Epithelial cell of proximal tubule (primary cell): ENCODE data around the gene CCT5. TPM values are rescaled to one million over a fixed set of nuclear protein-coding genes. Genes with fewer than 3 reads are reported as not detected.
"Not testable (repeated sequence)": the region's sequence is repeated elsewhere in the genome, so short reads cannot be mapped to it uniquely, and the experiment has no call there.

Experiments
- DNase-seq: peaks from one replicate; pipeline ENCODE4 v3.0.0-alpha.2; 2011; ENCODE audit warnings: low read depth
- H3K4me3 ChIP-seq: 2 replicates; pipeline ENCODE4 v1.5.1; 2011; ENCODE audit warnings: low read depth, mild to moderate bottlenecking, low read length
- total RNA-seq: library from RNA; depleted of rRNA; stranded (reverse); fragments of >200 nt; gene quantifications from 2 replicates; pipeline ENCODE4 v1.2.3, GENCODE V29; 2015
- TF ChIP-seq, protein P1 (sequence below): conservative IDR thresholded peaks from 2 replicates; pipeline ENCODE4 v1.5.1; 2012; ENCODE audit warnings: low read depth, mild to moderate bottlenecking, low read length

Gene CCT5
- total RNA-seq, 1 donor from 2014 or later: 610 TPM

- no peak for DNase-seq
- TF ChIP-seq, protein P1, sequence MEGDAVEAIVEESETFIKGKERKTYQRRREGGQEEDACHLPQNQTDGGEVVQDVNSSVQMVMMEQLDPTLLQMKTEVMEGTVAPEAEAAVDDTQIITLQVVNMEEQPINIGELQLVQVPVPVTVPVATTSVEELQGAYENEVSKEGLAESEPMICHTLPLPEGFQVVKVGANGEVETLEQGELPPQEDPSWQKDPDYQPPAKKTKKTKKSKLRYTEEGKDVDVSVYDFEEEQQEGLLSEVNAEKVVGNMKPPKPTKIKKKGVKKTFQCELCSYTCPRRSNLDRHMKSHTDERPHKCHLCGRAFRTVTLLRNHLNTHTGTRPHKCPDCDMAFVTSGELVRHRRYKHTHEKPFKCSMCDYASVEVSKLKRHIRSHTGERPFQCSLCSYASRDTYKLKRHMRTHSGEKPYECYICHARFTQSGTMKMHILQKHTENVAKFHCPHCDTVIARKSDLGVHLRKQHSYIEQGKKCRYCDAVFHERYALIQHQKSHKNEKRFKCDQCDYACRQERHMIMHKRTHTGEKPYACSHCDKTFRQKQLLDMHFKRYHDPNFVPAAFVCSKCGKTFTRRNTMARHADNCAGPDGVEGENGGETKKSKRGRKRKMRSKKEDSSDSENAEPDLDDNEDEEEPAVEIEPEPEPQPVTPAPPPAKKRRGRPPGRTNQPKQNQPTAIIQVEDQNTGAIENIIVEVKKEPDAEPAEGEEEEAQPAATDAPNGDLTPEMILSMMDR: peak; percentile 97
- H3K4me3 ChIP-seq: no peak overlapping the region
These were observed 34.0 kb downstream of the CCT5 start for GRCh38 chr5:10283927-10284635.

GRCh38 chr5:10285362-10285761 lies 35.3 kb downstream of the CCT5 start:
- not testable (repeated sequence) for H3K4me3 ChIP-seq, DNase-seq

DNA sequence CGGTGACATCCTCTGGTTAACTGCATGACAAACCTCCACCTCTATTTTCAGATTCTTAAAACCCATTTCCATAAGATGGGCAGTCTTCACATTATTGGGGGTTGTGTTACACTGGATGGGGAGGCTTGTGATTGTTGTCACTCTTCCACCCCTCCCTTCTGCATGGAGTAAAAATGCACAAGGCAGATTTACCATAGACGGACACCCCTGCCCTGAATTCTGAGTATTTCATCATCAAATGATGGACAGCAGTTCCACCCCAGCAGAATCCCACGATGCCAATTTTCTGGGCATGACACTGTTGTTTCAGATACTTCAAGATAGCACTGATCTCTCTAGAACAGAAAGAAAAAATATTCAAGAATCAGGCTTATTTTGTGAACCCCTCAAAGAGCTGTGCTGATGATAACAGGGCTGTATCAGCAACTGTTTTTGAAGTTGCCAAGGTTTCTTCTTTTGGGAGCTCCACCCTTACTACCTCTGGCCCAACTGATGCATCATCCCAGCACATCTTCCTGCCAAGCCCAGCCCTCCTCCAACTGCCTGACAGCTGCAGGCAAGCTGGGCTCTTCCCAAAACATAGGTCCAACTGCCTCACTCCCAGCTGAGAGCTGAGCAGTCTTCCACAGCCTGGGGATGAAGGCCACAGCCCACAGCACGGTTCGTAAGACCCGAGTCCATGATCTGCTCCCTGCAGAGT lies 36.2 kb downstream of the CCT5 start:
- no peak for DNase-seq
- TF ChIP-seq, protein P1: no peak
- no peak overlapping the region for H3K4me3 ChIP-seq

DNA sequence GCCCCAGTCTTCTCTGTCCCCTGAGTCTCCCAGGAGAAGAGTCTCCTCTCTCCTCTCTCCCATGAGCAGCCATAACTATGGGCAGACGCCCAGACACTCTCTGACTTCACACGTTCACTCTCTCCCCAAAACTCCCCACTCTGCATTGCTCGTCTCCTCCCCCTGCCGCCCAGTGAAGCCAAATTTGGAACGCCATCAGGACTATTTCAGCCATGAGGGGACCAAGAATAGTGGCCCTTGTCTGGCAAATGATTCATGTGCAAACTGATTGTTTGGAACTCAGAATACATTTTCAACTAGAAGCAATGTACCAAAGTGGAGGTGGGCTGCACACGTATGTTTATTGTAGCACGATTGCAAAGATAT lies 36.8 kb downstream of the CCT5 start:
- DNase-seq: no peak
- no peak overlapping the region for H3K4me3 ChIP-seq
- TF ChIP-seq, protein P1: no peak

- TF ChIP-seq, protein P1: no peak
- peak; percentile 91 for DNase-seq
- peak overlapping the region; percentile 3 for H3K4me3 ChIP-seq
These were observed 38.6 kb downstream of the CCT5 start for GRCh38 chr5:10288592-10289219.

DNA sequence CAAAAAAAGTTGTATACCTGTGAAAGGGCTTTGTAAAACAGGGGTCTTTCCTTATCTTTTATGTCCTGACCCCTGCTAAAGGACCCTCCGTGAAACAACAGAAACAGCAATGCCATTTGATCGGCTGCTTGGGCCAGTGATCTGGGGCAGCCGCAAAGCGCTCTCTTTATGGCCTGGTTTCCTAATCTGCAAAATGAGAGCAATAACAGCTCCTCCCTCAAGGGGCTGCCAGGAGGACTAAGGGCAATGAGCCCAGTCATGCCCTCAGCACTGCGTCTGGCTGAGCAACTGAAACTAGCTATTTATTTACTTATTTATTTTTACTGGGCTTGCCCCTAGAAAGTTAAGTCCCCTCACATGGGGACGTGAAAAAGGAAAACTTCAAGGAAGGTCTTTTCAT lies 39.3 kb downstream of the CCT5 start:
- no peak overlapping the region for H3K4me3 ChIP-seq
- peak; percentile 52 for DNase-seq

DNA sequence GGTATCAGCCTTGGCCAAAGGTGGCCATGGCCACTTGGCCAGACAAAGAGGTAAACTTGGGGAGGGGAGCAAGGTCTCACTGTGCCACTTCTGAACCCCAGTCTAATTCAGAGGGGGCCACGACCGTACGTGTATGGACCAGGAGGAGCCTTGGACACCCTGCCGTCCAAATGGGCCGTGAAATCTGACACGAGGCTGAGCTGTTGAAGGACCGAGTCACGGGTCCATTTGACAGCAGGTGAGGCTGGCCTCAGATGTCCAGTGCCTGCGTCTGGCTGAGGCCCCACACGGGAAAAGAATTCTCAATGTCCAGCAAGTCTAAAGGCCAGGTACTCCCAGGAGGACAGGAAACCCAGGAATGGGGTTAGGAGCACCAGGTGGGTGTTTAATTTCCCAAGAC lies 39.9 kb downstream of the CCT5 start:
- TF ChIP-seq, protein P1: no peak
- no peak overlapping the region for H3K4me3 ChIP-seq
- DNase-seq: no peak

More for the DNA sequence above, 39.3 kb downstream of the CCT5 start:
- TF ChIP-seq, protein P1: peak; percentile 24
